ENCODE measurements around the gene SH2D3A. TPM values are rescaled to one million over a fixed set of nuclear protein-coding genes. Genes with fewer than 3 reads are reported as not detected.

Gene SH2D3A
- total RNA-seq, 1 experiment from 2014 or later = 17.9 TPM

DNA sequence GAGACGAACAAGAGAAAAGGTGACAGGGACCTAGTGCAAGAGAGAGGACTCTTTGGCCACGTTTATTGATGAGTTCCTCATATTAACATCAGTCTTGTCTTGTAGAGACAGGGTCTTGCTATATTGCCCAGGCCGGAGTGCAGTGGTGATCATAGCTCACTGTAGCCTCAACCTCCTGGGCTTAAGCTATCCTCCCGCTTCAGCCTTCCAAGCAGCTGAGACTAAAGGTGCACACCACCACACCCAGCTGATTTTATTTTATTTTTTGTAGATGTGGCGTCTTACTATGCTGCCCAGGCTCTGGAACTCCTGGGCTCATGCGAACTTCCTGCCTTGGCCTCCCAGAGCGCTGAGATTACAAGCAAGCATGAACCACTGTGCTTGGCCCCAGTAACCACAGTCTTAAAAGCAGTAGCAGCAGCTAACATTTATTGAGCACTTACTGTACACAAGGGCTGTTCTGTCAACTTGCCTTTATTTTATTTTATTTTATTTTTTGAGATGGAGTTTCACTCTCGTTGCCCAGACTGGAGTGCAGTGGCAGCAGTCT is 1.1 kb upstream of the SH2D3A start:
- H2AK5ac ChIP-seq (ENCODE audit: insufficient read length, low read length) = no peak overlapping the region
- H2AFZ ChIP-seq (ENCODE audit: low read length) = no peak overlapping the region

More for the DNA sequence above, 1.1 kb upstream of the SH2D3A start:
- H4K5ac ChIP-seq (ENCODE audit: insufficient read length, low read depth, low read length) = no peak overlapping the region
- Mint-ChIP-seq H3K27me3 (ENCODE audit: low read depth) (no peaks in the 10 kb centered on the region), H3K4me1 (peaks cover 23 to 24% of the 10 kb centered on the region in 2 experiments), H3K4me3 (peak overlapping the region; percentile 81 to 91), H3K27ac (peak overlapping the region; percentile 80 to 88 (median 88); a peak in 5 of 7 replicates), H3K9me3 (peaks cover 0 to 5% of the 10 kb centered on the region in 2 experiments; a peak in 3 of 5 replicates), H3K36me3 (ENCODE audit: insufficient read depth in 1 of 3, low read depth in 3 of 3) (peaks cover 0 to 4% (median 0%) of the 10 kb centered on the region in 3 experiments; a peak in 2 of 7 replicates)
- H3K18ac ChIP-seq (ENCODE audit: insufficient read length, low read depth, low read length) = no peak overlapping the region
- WGBS (ENCODE audit: extremely low coverage, insufficient read length, low lambda C conversion rate) = no CpG with 5 or more reads among the region's 8 CpGs
- H4K20me1 ChIP-seq (ENCODE audit: control insufficient read depth, insufficient read depth, insufficient read length) = peaks cover 5% of the 10 kb centered on the region
- H2BK12ac ChIP-seq (ENCODE audit: insufficient read length, low read depth, low read length) = no peak overlapping the region
- no peak overlapping the region for H2BK5ac ChIP-seq (ENCODE audit: insufficient read length, low read length)
- no peak overlapping the region for H3K9ac ChIP-seq (ENCODE audit: extremely low read depth, insufficient read length, low read length)
- H3T11ph ChIP-seq (ENCODE audit: low read length) = no peak overlapping the region
- 0 out of 2 replicates have a peak, but pooled peaks cover 2% of the 10 kb centered on the region for H3K4me1 ChIP-seq (ENCODE audit: insufficient read depth, low read length)
- no peak for DNase-seq
- no peak overlapping the region for H4K91ac ChIP-seq (ENCODE audit: insufficient read length, low read depth, low read length)
- TF ChIP-seq, protein P1, sequence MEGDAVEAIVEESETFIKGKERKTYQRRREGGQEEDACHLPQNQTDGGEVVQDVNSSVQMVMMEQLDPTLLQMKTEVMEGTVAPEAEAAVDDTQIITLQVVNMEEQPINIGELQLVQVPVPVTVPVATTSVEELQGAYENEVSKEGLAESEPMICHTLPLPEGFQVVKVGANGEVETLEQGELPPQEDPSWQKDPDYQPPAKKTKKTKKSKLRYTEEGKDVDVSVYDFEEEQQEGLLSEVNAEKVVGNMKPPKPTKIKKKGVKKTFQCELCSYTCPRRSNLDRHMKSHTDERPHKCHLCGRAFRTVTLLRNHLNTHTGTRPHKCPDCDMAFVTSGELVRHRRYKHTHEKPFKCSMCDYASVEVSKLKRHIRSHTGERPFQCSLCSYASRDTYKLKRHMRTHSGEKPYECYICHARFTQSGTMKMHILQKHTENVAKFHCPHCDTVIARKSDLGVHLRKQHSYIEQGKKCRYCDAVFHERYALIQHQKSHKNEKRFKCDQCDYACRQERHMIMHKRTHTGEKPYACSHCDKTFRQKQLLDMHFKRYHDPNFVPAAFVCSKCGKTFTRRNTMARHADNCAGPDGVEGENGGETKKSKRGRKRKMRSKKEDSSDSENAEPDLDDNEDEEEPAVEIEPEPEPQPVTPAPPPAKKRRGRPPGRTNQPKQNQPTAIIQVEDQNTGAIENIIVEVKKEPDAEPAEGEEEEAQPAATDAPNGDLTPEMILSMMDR (conservative IDR thresholded peaks at IDR 0.05) = no peak
- no peak overlapping the region for H3K23ac ChIP-seq (ENCODE audit: insufficient read length, low read depth, low read length)
- H3K4ac ChIP-seq (ENCODE audit: low read depth, low read length) = no peak overlapping the region
- H3K79me1 ChIP-seq (ENCODE audit: insufficient read depth, low read depth, low read length, poor library complexity, severe bottlenecking) = no peaks in the 10 kb centered on the region
- H3K27me3 ChIP-seq (ENCODE audit: insufficient read depth, low read length) = no peaks in the 10 kb centered on the region
- no peaks in the 10 kb centered on the region; the same call in 1 of the 2 replicates for H3K79me2 ChIP-seq (ENCODE audit: insufficient read depth, low read length)
- H3K14ac ChIP-seq (ENCODE audit: insufficient read depth, low read length) = no peak overlapping the region
- H3K27ac ChIP-seq (ENCODE audit: insufficient read length, low read depth, low read length) = no peak overlapping the region
- H3K9me3 ChIP-seq (ENCODE audit: control insufficient read depth, low read depth, low read length) = no peaks in the 10 kb centered on the region
- H3K56ac ChIP-seq (ENCODE audit: insufficient read length, low read depth, low read length) = no peak overlapping the region
- no peak overlapping the region for H2BK120ac ChIP-seq (ENCODE audit: low read depth, low read length, poor library complexity, severe bottlenecking)
- no peak overlapping the region for H4K8ac ChIP-seq (replicated peaks; ENCODE audit: insufficient read length, low read depth, low read length)
- no peak overlapping the region for H2BK15ac ChIP-seq (ENCODE audit: low read depth, low read length)
- peak overlapping the region; percentile 58 for H3K4me2 ChIP-seq (ENCODE audit: insufficient read depth, insufficient read length, low read length)
- peaks cover 16% of the 10 kb centered on the region for H3K23me2 ChIP-seq (ENCODE audit: insufficient read length, low read depth, low read length, poor library complexity, severe bottlenecking)
- H2BK20ac ChIP-seq (ENCODE audit: low read depth, low read length, poor library complexity, severe bottlenecking) = no peak overlapping the region
